SHP77 (cell line): ENCODE measurements around the gene TTC39B.

Source experiments
- DNase-seq, 2 experiments: peaks; one replicate each; lab custom pipeline; 2025; lab: John Stamatoyannopoulos, UW

TTC39B gene

GRCh38 chr9:15225564-15226126, 81.4 kb downstream of the TTC39B start:
- DNase-seq = no peak

GRCh38 chr9:15222313-15222712, 84.7 kb downstream of the TTC39B start:
- no peak for DNase-seq

- DNase-seq = no peak
Measured at GRCh38 chr9:15221746-15222145, 85.3 kb downstream of the TTC39B start.

- DNase-seq = no peak
Measured at GRCh38 chr9:15220658-15221318, 86.2 kb downstream of the TTC39B start.

GRCh38 chr9:15219546-15219945, 87.5 kb downstream of the TTC39B start:
- DNase-seq = no peak

GRCh38 chr9:15218994-15219393, 88.0 kb downstream of the TTC39B start:
- DNase-seq = no peak

GRCh38 chr9:15213249-15213648, 93.8 kb downstream of the TTC39B start:
- DNase-seq = no peak

GRCh38 chr9:15211815-15212495, 95.1 kb downstream of the TTC39B start:
- DNase-seq = no peak

GRCh38 chr9:15211160-15211814, 95.7 kb downstream of the TTC39B start:
- DNase-seq = peak; percentile 28 to 37

- no peak for DNase-seq
Measured at GRCh38 chr9:15206903-15207696, 99.9 kb downstream of the TTC39B start.

GRCh38 chr9:15205632-15206420, 101.2 kb downstream of the TTC39B start:
- DNase-seq = no peak

- DNase-seq = no peak
Measured at GRCh38 chr9:15203581-15203980, 103.4 kb downstream of the TTC39B start.

- DNase-seq = no peak
Measured at GRCh38 chr9:15200111-15200510, 106.9 kb downstream of the TTC39B start.

- no peak for DNase-seq
Measured at GRCh38 chr9:15192856-15193255, 114.2 kb downstream of the TTC39B start.

GRCh38 chr9:15191378-15191777, 115.6 kb downstream of the TTC39B start:
- no peak for DNase-seq

GRCh38 chr9:15189481-15189880, 117.5 kb downstream of the TTC39B start:
- no peak for DNase-seq

GRCh38 chr9:15187589-15187988, 119.4 kb downstream of the TTC39B start:
- DNase-seq = no peak

GRCh38 chr9:15182730-15183129, 124.3 kb downstream of the TTC39B start:
- no peak for DNase-seq

- DNase-seq = no peak
Measured at GRCh38 chr9:15182101-15182551, 124.9 kb downstream of the TTC39B start.

- DNase-seq = no peak
Measured at GRCh38 chr9:15180124-15180523, 126.9 kb downstream of the TTC39B start.

- no peak for DNase-seq
Measured at GRCh38 chr9:15178631-15179030, 128.4 kb downstream of the TTC39B start.
